Myocyte (in vitro differentiated cells): Measurements from ENCODE around the gene SPATA6. TPM values are rescaled to one million over a fixed set of nuclear protein-coding genes. Genes with fewer than 3 reads are reported as not detected.
"Not testable (repeated sequence)": the region's sequence is repeated elsewhere in the genome, so short reads cannot be mapped to it uniquely, and the experiment has no call there.

Experiments used
- DNase-seq: peaks from one replicate; pipeline ENCODE4 v3.0.0-alpha.2; 2012; ENCODE audit warnings: low read depth
- total RNA-seq: library from RNA; depleted of rRNA; stranded (reverse); fragments of >200 nt; gene quantifications from 2 replicates; pipeline ENCODE4 v1.2.3, GENCODE V29; 2014

Gene SPATA6
- total RNA-seq, 1 donor from 2014 or later = 2.0 TPM

DNA sequence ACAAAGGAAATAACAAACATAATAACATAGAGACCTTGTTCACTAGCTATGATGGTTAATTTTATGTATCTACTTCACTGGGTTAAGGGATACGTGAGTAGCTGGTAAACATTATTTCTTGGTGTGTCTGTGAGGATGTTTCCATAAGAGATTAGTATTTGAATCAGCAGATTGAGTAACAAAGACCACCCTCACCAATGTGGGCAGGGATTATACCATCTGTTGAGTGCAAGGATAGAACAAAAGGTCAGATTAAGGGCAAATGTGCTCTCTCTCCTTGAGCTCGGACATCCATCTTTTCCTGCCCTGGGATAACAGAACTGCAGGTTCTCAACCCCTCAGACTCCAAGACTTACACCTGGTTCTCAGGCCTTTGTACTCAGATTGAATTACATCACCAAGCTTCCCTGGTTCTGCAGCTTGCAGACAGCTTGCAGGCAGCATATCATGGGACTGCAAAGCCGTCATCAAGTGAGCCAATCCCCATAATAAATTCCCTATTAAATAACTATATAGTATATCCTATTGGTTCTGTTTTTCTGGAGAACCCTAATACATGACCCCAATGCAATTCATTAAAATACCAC lies 9.2 kb downstream of the SPATA6 start:
- DNase-seq = no peak

DNA sequence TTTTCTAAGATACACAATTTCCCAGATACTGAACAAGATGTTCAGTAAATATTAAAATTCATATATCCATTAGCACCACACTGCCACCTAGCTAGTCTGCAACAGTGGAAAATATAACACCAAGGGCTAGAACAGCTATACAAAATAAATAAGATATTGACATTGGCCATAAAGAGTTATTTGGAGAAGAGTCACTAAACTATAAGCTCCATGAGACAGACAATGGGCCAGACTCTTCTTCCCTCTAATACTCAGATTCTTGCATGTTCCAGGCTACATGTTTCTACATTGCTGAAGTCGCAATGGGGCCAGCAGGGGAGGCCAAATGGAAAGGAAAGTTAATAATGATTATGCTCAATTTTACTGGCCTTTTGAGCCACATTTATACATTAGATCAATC lies 21.5 kb downstream of the SPATA6 start:
- DNase-seq = no peak

DNA sequence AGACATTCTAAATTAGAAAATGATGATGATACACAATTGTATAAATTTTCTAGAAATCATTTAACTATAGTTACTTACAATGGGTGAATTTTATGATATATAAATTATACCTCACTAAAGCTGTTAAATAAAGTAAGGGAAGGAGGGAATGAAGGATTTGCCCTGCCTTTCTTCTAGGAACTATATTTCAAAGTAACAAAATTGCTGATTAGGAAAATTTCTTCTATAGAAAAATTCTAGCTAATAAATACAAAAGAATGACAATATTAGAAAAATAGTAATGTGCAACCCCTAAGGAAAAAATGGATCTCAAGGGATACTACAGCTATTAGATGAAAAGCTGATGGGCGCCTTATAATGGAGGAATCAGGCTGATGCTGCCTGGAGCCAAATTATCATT lies 23.1 kb downstream of the SPATA6 start:
- no peak for DNase-seq

DNA sequence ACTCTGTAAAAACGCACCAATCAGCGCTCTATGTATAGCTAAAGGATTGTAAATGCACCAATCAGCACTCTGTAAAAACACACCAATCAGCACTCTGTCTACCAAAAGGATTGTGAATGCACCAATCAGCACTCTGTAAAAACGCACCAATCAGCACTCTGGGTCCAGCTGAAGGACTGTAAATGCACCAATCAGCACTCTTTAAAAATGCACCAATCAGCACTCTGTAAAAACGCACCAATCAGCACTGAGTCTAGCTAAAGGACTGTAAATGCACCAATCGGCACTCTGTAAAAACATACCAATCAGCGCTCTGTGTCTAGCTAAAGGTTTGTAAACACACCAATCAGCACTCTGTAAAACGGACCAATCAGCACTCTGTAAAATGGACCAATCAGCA lies 27.8 kb downstream of the SPATA6 start:
- not testable (repeated sequence) for DNase-seq

DNA sequence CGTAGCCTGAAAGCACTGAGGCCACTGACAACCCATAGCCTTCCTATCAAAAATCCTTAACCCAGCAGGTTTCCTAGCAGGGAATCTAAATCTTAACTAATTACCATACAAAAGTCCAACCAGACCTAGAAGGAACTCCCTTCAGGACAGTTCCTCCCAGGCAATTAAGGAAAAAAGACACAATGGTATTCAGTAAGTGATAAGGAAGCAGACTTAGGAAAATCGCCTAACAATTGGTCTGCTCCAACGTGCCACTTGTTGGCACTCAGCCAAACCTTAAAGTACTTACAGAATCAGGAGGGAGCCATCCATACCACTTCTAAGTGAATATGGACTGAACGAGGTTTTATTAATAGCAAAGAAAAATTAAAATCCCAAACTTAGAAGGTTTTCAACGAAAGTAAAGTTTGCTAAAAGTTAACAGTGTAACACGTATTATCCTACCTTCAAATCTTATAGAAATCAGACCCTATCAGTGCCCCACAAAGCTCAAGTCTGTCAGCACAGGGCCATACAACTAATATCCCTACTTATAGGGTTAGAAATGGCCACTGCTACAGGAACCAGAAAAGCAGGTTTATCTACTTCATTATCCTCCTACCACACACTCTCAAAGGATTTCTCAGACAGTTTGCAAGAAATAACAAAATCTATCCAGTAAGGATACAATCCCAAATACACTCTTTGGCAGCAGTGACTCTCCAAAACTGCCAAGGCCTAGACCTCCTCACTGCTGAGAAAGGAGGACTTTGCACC lies 29.0 kb downstream of the SPATA6 start:
- no peak for DNase-seq

DNA sequence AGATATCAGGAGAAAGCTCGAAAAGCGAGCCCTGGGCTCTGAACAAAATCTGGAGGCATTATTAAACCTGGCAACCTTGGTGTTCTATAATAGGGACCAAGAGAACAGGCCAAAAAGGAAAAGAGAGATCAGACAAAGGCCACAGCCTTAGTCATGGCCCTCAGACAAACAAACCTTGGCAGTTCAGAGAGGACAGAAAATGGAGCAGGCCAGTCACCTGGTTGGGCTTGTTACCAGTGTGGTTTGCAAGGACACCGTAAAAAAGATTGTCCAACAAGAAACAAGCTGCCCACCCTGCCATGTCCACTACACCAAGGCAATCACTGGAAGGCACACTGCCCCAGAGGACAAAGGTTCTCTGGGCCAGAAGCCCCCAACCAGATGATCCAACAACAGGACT lies 31.2 kb downstream of the SPATA6 start:
- DNase-seq = not testable (repeated sequence)

DNA sequence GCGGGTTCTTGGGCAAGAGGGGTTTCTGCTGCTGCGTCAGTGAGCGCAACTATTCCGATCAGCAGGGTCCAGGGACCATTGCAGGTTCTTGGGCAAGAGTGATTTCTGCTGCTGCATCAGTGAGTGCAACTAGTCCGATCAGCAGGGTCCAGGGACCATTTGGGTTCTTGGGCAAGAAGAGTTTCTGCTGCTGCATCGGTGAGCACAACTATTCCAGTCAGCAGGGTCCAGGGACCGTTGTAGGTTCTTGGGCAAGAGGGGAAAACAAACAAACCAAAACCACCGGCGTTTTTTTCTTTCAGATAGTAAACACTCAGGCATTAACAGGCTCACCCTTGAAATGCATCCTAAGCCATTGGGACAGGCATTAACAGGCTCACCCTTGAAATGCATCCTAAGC lies 32.6 kb downstream of the SPATA6 start:
- DNase-seq = no peak

DNA sequence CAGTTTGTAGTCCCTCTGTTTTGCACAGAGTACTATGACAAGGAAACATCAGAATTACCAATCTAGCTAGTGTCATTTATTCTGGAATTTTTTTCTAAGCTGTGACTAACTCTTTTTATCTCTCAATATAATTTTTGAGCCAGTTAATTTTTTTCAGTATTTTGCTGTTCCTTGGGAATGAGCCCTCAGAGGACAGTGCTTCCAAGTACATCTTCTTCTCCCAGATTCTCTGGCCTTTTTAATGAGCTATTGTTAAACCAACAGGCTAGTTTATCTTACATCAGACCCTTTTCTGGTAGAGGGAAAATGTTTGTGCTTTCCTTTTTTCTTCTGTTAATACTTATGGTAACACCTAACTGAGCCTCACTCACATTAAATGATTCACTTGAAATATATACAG lies 34.6 kb downstream of the SPATA6 start:
- not testable (repeated sequence) for DNase-seq

DNA sequence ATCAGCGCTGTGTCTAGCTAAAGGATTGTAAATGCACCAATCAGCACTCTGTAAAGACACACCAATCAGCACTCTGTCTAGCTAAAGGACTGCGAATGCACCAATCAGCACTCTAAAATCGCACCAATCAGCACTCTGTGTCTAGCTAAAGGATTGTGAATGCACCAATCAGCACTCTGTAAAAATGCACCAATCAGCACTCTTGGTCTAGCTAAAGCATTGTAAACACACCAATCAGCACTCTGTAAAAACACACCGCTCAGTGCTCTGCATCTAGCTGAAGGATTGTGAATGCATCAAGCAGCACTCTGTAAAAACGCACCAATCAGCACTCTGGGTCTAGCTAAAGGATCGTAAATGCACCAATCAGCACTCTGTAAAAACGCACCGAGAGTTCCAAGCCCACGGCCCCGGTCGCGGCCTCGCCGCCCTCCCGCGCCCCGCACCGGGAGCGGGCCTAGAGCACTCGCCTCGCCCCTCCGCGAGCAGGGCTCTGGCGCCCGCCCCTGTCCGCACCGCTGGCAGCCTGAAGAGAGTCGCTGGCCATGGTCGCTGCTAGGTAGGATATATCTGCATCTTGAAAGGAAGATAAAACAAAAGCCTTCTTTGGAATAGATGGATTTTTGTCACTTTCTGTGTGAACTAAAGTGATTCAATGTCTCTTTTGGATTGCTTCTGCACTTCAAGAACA lies 36.5 kb downstream of the SPATA6 start:
- not testable (repeated sequence) for DNase-seq

DNA sequence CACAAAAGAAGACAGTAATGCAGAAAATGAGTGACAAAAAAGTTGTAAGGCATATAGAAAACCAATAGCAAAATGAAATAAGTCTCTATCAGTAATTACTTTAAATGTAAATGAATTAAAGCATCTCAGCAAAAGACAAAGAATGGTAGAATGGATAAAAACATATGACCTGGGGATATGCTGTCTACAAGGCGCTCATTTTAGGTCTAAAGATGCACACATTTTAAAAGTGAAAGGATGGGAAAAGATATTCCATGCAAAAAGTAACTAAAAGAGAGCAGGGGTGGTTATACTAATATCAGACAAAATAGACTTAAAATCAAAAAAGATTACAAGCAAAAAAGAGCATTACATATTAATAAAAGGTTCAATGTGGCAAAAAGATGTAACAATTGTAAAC lies 41.2 kb downstream of the SPATA6 start:
- no peak for DNase-seq

DNA sequence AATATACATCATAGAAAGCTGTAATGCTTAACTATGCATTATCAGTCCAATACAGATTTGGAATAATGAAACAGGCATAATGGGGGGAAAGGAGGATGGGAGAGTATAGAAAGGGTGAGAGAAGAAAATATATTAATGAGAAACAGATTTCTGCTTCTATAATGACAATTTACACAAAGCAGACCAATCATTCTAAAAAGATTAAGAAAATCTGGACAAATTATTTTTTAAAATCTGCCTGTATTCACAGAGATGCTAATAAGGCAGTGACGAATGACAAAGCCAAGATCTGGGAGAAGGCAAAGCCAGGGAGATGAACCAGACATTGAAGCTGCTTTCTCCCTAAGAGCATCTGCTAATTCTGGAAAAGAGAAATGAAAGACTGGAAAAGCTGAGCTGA lies 50.0 kb downstream of the SPATA6 start:
- no peak for DNase-seq

DNA sequence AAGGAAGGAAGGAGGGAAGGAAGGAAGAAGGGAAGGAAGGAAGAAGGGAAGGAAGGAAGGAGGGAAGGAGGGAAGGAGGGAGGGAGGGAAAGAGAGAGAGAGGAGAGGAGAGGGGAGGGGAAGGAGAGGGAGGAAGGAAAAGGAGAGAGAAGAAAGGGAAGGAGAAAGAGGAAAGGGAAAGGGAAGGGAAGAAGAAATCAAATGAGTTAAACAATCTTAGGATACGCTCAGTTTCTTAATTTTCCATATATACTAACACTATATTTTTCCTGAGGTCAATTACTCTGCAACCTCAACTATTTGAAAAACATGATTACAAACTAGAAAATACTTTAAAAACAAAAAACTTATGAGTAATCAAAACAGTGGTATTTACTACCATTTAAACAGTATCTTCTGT lies 53.3 kb downstream of the SPATA6 start:
- no peak for DNase-seq

DNA sequence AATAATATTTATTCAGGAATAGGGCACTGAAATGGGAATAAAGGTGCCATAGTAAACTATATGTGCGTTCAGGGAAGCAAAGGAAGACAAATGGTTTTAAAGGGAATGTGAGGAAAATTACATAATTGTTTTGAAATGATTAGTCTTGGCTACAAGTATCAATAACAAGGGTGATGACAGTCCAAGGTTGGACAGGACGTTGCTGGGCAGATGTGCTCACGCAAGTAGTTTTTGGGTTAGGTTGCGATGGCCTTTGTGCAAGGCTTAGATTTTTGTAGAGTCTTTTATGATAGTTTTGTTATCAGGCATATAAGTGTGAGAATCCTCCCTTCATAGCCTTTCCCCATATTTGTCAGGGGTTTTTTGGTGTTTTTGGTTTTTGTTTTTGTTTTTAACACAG lies 57.0 kb downstream of the SPATA6 start:
- DNase-seq = no peak

DNA sequence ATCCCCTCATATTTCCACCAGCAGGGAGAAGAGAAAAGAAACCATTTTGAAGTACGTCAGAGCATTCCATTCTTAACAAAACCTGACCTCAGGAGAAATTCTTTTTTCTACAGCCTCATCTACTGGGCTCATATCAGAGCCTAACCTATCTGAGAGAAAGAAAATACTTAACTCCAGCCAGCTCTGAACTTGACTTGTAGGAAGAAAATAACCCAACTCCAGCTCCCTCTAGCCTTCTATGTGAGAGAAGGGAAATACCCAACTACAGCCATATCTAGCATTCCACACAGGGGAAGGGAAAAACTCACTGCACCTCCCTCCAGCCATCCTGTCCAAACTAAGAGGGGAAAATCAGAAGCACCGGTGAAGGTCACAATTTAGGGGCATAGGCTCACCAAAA lies 57.7 kb downstream of the SPATA6 start:
- DNase-seq = no peak

DNA sequence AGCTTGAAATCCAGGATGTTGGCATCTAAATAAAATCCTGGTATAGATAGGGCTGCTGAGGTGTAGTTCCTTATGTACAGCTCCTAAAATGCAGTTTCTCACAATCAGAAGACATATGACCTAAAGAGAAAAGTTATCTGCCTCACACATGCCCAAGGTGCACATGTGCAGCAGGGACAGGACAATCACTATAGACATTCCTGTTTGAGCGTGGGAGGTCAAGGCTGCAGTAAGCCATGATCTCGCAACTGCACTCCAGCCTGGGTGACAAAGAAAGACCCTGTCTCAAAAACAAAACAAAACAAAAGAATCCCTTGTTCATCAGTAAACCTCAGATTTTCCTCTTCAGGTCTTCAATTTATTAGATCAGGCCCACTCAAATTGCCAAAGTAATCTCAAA lies 66.1 kb downstream of the SPATA6 start:
- DNase-seq = no peak

DNA sequence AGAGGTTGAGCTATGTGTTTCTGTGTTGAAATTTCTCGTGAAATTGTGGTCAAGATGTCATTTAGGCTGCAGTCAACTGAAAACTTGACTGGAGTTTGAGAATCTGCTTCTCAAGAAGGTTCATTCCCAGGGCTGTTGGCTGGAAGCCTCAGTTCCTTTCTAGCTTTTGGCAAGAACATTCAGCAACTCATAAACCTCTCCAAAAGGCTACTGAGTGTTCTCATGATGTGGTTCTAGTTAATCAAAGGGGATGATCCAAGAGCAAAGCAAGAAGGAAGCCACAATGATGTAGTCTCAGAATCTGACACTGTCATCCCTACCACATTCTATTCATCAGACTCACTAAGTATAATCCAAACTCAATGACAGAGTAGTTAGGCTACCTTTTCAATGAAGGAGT lies 66.6 kb downstream of the SPATA6 start:
- peak; percentile 3 for DNase-seq

DNA sequence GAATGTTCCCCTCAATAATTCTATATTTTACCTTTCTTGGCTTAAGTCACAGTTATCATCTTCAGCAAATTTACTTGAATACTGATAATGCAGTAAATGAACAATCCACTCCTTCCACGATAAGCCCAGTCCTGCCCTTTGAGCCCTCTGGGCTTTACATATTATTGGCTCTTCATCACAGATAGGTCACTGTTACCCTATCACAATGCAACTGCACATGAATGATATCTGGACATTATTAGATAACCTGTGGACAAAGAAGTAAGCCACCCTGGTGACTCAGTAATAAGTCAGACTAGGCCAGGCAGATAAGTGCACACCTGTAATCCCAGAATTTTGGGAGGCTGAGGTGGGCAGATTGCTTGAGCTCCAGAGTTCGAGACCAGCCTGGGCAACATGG lies 69.4 kb downstream of the SPATA6 start:
- DNase-seq = no peak

DNA sequence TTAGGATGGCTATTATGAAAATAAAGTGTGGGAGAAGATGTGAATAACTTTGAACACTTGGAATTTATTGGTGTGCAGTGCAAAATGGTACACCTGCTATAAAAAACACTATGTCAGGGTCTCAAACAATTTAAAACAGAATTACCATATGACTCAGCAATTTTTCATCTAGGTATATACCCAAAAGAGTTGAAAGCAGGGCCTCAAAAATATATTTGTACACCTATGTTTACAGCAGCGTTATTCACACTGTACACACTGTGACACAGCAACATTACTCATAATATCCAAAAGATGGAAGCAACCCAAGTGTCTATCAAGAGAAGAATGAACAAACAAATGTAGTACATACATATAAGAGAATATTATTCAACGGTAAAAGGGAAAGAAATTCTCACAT lies 75.8 kb downstream of the SPATA6 start:
- DNase-seq = no peak

DNA sequence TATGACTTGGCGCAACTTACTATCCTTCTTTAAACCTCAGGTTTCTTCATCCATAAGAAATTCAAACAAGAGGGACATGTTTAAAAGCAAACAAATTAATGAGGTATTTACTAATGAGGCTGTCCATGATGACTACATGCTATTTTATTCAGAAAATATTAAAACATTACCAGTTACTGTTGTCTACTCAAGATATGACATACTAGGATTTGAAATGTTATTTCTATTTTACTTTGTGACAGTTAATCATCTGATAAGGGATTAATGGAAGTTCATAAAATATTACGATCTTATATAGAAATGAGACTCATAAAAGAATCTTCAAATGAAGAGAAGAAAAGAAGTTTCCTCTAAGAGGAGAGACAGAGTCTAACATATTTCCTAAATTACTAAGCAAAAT lies 80.1 kb downstream of the SPATA6 start:
- DNase-seq = no peak

DNA sequence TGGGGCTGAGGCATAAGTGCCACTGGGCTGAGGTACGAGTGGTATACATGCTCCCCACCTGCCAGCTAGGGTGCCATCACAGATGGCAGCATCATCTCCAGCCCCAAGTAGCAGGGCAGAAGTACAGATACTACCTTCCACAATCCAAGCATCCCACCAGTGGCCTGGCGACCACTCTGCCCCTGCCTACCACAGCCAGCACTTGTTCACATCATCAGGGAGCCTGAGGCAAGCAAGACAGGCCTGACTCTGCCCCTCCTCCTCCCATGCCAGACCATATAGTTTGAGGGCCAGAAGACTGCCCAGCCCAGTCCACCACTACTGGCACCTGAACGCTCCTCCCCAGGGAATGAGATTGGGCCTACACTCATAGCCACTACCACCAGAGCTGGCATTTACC lies 84.6 kb downstream of the SPATA6 start:
- DNase-seq = no peak

DNA sequence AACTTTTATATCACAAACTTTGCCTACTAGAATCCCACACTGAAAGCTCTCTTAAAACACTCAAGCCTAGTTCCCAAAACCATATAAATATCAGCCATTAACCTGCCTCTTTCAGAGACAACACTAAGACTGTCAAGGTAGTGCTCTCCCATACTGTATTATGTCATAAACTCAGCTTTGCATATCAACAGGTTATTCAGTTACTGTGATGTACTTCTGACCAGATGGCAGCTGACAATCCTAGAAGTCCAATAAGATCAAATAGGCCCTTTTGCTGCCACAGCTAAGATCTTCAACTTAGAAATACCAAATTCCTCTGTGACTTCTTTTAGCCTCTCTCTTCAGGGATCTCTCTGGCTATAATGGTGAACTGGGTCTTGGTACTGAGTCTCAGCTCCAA lies 97.2 kb downstream of the SPATA6 start:
- DNase-seq = no peak

DNA sequence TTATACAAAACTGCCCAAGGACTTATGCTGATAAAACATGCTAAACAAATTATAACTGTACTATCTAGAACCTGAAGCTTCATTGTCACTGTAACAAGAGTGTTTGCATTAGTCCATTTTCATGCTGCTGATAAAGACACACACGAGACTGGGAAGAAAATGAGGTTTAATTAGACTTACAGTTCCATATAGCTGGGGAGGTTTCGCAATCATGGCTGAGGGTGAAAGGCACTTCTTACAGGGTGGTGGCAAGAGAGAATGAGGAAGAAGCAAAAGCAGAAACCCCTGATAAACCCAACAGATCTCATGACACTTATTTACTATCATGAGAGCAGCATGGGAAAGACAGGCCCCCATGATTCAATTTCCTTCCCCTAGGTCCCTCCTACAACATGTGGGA lies 100.4 kb downstream of the SPATA6 start:
- no peak for DNase-seq

DNA sequence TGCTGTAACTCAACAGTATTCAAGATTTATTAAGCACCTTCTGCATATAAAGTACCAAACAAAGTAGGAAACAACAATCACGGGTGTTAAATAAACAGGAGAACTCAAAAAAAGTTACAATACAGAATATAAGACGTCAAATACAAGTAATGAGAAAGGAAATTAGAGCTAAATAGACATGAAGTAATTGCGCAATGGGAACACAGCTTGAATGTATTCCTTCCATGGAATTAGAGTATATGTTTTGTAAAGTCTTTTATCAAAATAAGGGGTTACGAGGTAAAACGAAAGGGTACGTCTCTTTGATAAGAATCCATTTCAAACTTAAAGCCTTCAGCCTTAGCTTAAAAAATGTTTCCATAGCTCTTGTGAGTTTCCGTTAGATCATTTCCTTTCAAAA lies 109.1 kb downstream of the SPATA6 start:
- no peak for DNase-seq
